GM18858 (cell line): ENCODE measurements around the gene PDE4D.

Experiments
- ATAC-seq: cut with Tn5 transposase; IDR thresholded peaks from one replicate; pipeline ENCODE4 v1.9.1; 2021; ENCODE audit not compliant: unreplicated experiment

PDE4D gene

DNA sequence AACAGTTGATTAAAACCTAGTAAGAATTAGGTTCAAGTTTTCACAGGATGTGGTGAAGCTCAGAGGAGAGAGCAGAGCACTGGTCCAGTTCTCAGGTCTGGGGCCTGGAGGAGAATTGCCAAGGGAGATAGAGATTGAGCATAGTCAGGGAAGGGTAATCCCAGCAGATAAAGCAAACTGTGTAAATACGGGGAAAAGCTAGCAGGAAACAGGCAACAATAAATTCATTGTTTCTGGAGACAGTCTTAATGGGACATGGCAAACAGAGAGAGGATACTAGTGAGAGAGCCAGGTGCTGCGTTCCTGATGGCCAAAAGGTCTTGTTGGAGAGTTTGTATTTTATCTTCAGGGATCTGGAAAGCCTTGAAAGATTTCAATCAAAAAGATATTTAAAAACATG, 333.0 kb downstream of the PDE4D start:
- no peak for ATAC-seq

DNA sequence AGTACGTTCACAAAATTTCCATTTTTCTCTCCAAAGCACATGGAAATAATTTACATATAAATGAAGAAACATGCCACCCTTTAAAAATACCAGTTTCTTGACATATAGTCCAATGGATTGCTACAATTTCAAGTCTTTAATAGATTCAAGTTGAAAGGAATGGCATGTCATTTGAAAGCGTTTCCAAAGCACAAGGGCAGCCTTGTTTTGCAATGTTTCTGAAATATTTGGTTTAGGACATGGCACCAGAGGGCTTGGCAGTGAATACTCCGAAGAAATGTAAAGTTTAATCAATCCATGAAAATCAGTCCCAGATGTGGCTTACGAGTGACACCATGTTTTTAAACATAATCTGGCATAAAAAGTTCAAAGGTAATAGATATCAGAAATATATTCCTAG, 333.7 kb downstream of the PDE4D start:
- ATAC-seq = no peak

- ATAC-seq = no peak
Observed at GRCh38 chr5:59559323-59559722, 334.2 kb downstream of the PDE4D start.

- ATAC-seq = no peak
Observed at GRCh38 chr5:59558501-59558900, 335.0 kb downstream of the PDE4D start.

- ATAC-seq = no peak
Observed at GRCh38 chr5:59557572-59557971, 336.0 kb downstream of the PDE4D start.

DNA sequence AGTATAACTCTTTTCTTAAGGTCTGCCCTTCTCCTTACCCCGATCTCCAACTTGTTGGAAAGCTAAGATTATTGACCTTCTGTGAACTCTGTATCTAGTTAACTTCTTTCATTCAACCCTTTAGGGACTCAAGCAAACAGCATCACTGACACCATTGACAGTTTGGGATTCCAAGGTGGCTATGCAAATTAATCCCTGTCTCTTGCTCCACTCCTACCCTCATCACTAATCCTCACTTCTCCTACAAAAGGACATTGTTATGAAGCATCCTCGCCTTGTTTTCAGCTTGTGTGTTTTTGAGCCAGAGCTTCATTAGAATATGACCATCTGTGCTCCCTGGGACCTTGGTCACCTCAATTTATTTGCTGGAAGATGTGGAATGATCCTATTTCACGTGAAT, 337.9 kb downstream of the PDE4D start:
- ATAC-seq = no peak

- no peak for ATAC-seq
Observed at GRCh38 chr5:59554501-59554900, 339.0 kb downstream of the PDE4D start.

DNA sequence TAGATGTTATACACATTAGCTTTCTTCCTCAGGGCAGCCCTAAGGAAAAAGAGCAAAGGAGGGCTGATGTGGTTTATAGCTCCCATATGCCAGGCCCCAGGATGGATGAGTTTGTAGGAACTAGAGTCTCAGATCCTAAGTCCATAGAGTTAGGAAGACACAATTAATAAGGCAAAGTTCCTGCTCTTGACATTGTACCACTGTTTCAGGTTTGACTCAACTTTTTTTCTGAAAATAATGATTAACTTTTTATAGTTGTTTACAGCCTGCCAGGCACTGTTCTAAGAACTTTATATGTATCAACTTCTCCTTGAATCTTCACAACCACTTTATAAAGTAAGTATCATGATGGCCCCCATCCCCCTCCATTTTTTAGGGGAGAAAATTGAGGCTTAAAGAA, 339.5 kb downstream of the PDE4D start:
- ATAC-seq = no peak

GRCh38 chr5:59548807-59549357, 344.6 kb downstream of the PDE4D start:
- ATAC-seq = no peak

DNA sequence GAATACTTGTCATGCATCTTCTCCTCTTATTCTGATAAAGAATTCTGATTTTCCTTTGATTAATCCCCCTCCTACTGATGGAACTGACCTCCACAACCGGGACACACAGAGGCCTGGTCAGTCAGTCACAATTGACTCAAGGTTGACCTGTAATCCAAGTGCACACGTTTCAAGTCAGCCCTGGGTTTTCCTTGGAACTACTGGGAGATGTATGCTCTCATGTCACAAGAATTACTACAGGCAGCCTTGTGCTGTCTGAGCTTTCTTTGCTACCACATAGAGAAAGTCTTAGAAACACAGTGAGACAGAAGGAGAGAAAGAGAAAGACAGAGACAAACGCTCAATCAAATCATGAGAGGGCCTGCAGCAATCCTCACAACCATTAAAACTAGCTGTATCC, 345.8 kb downstream of the PDE4D start:
- ATAC-seq = no peak

DNA sequence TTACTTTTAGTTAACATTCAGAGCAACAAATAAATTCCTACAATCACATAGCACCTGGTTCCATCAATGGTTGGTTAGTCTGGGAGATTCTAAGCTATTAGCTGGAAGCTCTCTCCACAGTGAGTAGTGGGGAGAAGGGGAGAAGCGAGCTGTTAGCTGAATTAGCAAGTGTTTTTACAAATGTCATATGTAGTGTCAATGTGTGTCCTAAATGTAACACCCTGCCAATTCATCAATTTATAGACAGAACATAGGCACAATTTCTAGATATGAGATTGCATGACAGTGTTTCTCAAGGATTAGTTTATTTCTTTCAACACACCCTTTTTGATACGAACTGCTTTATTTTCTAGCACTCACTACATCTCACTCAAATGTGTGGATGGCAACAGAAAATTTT, 349.0 kb downstream of the PDE4D start:
- no peak for ATAC-seq

GRCh38 chr5:59543821-59544442, 349.6 kb downstream of the PDE4D start:
- ATAC-seq = no peak

DNA sequence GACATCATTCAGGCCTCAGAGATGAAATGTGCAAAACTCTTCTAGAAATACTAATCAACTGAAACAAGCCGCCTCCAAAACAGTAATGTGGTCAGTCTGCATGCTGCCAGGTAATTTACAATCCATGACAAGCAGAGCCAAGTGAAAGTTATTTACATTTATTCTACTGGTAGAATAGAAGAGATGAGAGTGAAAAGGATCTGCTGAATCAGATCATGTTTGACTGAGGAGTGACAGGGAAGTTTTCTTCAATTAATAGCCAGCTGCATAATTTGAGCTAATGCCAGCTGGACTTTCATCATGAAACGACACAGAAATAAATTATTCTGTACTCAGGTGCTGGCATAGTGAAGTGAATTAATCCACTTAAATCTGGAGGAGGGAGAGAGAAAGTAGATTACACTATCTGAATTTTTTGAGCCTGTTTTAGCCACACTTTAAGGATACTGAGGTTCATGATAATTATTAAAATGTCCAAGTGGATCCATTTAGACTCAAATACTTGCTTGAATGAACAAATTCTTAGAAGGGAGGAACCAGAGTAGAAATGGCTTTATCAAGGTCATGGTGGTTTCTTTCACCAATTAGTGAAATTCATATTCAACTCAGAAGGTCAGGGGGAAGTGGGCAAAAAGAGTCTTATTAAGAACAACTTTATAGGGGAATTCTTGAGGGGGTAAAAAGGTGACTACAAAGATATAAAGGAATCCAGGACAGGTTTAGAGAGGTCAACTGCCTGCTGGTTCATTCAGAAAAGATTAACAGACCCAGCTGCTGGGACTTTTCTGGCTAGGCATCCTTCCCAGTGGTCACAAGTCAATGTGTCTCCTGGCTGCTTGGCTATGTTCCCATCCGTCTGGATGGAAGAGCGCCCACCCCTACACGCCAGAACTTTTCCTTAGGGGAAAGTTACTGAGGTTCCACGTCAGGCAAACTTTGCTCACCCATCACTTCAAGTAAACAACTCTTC, 350.4 kb downstream of the PDE4D start:
- ATAC-seq = no peak

GRCh38 chr5:59542306-59542705, 351.2 kb downstream of the PDE4D start:
- no peak for ATAC-seq

- no peak for ATAC-seq
Observed at GRCh38 chr5:59540366-59540765, 353.2 kb downstream of the PDE4D start.

DNA sequence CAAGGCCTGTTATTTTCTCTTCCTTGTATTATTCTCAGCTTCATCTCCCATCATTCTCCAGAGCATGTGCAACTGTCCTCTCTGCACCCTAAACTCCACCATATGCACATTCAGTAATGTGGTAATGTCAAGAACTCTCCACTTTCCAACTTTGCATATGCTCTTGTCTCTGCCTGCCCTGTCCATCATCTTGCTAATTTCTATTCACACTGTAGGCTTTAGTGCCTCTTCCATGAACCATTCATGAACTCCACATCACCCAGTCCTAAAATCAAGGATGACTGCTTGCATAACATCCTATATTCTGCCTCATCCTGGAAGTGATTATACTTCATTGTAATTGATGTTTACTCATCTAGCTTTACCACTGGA, 354.8 kb downstream of the PDE4D start:
- no peak for ATAC-seq

DNA sequence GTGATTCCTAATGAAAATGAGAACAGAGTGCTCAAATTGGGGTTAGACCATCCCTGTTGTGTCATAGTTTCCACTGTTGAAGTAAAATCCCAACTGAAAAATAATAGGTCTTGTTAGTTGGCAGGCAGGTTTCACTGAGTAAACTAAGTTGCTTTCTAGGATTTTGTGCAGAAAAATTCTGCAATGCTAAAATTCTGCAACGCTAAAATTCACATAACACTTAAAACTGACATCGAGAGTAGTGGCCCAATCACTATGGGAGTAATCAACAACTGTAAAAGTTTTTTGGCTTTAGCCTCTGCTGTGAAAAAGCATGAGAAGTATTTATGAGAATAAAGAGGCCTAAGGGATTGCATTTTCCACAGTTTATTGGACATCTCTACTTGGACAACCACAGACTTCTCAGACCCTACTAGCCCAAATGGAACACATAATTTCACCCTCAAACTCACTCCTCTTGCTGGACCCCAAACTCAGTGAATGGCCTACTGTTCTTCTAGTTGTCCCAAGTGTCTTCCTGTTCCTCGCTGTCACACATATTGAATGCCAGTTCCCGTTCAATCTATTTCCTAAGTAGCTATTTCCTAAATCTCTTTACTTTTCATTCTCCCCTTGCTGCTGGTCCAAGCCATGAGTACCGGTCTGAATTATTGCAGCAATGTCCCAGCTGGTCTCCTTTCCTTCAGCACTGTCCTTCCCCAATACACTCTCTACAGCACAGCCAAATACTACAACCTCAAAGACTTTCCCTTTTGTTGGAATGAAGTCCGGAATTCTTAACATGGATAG, 355.4 kb downstream of the PDE4D start:
- no peak for ATAC-seq

DNA sequence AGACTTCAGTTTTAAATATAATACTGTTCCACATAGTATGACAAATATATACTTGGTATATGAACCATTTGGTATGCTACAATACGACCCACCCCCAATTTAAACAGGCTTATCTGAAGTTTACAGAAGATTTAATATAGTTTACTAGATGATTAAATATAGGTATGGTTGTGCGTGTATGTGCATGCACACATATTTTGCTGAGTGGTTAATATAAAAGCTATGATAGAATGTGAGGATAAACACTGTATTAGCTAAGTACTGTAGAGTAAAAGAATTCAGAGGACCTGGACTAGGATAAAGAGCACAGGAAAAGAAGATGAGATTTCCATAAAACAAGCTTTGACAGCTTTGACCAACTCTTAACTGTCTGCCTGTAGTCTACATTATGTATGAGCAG, 356.7 kb downstream of the PDE4D start:
- ATAC-seq = no peak

DNA sequence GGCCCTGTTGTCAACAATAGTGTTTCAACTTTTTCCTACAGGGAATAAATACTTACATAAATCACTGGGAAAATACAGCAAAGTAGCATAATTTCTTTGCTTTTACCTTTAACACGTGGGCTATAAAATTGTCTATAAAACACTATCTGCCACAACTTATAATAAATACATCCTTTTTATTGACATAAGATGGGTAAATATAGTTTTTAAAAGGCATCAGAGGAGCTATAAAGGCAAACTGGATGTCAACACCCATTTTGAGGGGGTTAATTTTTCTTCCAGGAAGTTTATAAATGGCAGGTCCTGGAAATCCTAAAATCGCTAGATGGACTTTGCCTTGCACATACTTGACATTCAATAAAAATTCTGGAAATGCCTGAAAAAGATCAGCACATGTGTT, 358.0 kb downstream of the PDE4D start:
- ATAC-seq = no peak

- no peak for ATAC-seq
Observed at GRCh38 chr5:59533730-59534108, 359.8 kb downstream of the PDE4D start.

GRCh38 chr5:59532979-59533729, 360.4 kb downstream of the PDE4D start:
- ATAC-seq = no peak
